Aorta (tissue), 5 donors: ENCODE data around the gene MAGEA9. TPM values are rescaled to one million over a fixed set of nuclear protein-coding genes. Genes with fewer than 3 reads are reported as not detected.
A peak's percentile ranks its signal among the peaks of the same experiment; 100 is the strongest.
"Not testable (repeated sequence)": the region's sequence is repeated elsewhere in the genome, so short reads cannot be mapped to it uniquely, and the experiment has no call there.

Experiments used
- ATAC-seq: fragments of 200-7000 bp; cut with Tn5 transposase; one replicate; pipeline ENCODE4 v1.9.1; 2022; ENCODE audit warnings: moderate library complexity; ENCODE audit not compliant: low FRiP score
- DNase-seq, 2 donors: peaks; one replicate each; pipeline ENCODE4 v3.0.0-alpha.2; 2020
- H3K27ac ChIP-seq, 2 donors: one replicate each; pipeline ENCODE4 v1.5.1; 2013; ENCODE audit warnings: low read length in 2 of 2, mild to moderate bottlenecking in 2 of 2, moderate library complexity in 2 of 2, control low read depth in 1 of 2, inconsistent platforms in 1 of 2, low read depth in 1 of 2
- H3K27me3 ChIP-seq, 2 donors: one replicate each; pipeline ENCODE4 v1.6.1; 2013; ENCODE audit warnings: control low read depth in 1 of 2, low read length in 1 of 2, mild to moderate bottlenecking in 1 of 2, moderate library complexity in 1 of 2; ENCODE audit not compliant: insufficient read depth in 2 of 2, control insufficient read depth in 1 of 2
- H3K36me3 ChIP-seq, 2 donors: one replicate each; pipeline ENCODE4 v1.6.1; 2013; ENCODE audit warnings: control low read depth in 1 of 2, low read length in 1 of 2, mild to moderate bottlenecking in 1 of 2; ENCODE audit not compliant: insufficient read depth in 2 of 2, control insufficient read depth in 1 of 2
- H3K4me1 ChIP-seq, 2 donors: one replicate each; pipeline ENCODE4 v1.6.1; 2013; ENCODE audit warnings: low read length in 2 of 2, control low read depth in 1 of 2, mild to moderate bottlenecking in 1 of 2, moderate library complexity in 1 of 2; ENCODE audit not compliant: insufficient read depth in 2 of 2, control insufficient read depth in 1 of 2
- H3K4me3 ChIP-seq, 2 donors: one replicate each; pipeline ENCODE4 v1.5.1; 2013; ENCODE audit warnings: low read length in 2 of 2, control low read depth in 1 of 2, mild to moderate bottlenecking in 1 of 2
- H3K9me3 ChIP-seq: one replicate; pipeline ENCODE4 v1.6.1; 2013; ENCODE audit warnings: mild to moderate bottlenecking, low read length; ENCODE audit not compliant: control insufficient read depth
- WGBS, 2 donors: extraction: QIAGEN DNeasy Blood & Tissue Kit; methylation state at CpG; one replicate each; pipeline ENCODE4 v1.1.7; 2013; 5-methylcytosine and 5-hydroxymethylcytosine counted together
- intact Hi-C, 2 donors: fragments of 100-400 bp; cut with DNase I; formaldehyde crosslinking; loops; one replicate each; pipeline versions ENCODE4 v1.14.2 to v1.15.0; 2022
- long read RNA-seq, 2 donors: library from polyadenylated mRNA; unstranded; transcript quantifications; one replicate each; pipeline ENCODE4 v2.0.0, GENCODE V29; 2020 to 2021
- polyA plus RNA-seq, 2 donors: library from polyadenylated mRNA; stranded (reverse); fragments of 200-250 nt; gene quantifications; one replicate each; pipeline ENCODE4 v1.2.3, GENCODE V29; 2013
- total RNA-seq, 2 donors: library from RNA; stranded (reverse); fragmentation: NEBNext Ultra II Directional; extraction: Animal tissue kit (Norgen Biotek cat#: 25700); gene quantifications; one replicate each; pipeline ENCODE4 v1.2.1, GENCODE V29; 2021
- donor health status: healthy with polysubstance abuse.
- donor health status: Bipolar disorder and iron deficiency.
- donor health status: DM: no; HTN: no; CAD: no.
- donor health status: DM: no; HTN: no; CAD: no.
- donor health status: DM: yes; HTN: yes; CAD: no.

Gene MAGEA9, protein sequence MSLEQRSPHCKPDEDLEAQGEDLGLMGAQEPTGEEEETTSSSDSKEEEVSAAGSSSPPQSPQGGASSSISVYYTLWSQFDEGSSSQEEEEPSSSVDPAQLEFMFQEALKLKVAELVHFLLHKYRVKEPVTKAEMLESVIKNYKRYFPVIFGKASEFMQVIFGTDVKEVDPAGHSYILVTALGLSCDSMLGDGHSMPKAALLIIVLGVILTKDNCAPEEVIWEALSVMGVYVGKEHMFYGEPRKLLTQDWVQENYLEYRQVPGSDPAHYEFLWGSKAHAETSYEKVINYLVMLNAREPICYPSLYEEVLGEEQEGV
- total RNA-seq (not detected), polyA plus RNA-seq (not detected)
- long read RNA-seq, donor 1: 0 reads
- long read RNA-seq, donor 2: 0 reads

DNA sequence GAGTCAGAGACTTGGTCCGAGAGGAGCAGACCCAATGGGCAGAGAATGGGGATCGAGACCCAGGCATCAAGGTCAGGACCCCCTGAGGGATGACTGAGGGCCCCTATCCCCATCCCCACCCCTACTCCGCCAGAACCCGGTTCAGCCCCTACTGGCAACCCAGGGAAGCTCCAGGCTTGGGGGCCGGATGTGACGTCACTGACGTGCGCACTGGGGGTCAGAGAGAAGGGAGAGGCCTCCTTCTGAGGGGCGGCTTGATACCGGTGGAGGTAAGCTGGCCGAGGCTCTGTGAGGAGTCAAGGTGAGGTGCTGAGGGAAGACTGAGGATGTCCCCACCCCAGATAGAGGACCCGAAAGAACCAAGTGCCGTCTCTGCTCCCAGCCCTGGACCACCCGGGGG, at the start of gene MAGEA9:
MAGEA9 (plus strand) TSS at position 204 of the 400 bp plus-strand sequence. CDS start 4,281 bp downstream, outside the sequence.
- H3K9me3 ChIP-seq, H3K27ac ChIP-seq, H3K4me1 ChIP-seq, H3K27me3 ChIP-seq, H3K4me3 ChIP-seq, intact Hi-C loops, H3K36me3 ChIP-seq, ATAC-seq, DNase-seq: not testable (repeated sequence)
- WGBS, 2 donors: no CpG with 5 or more reads among the region's 14 CpGs

DNA sequence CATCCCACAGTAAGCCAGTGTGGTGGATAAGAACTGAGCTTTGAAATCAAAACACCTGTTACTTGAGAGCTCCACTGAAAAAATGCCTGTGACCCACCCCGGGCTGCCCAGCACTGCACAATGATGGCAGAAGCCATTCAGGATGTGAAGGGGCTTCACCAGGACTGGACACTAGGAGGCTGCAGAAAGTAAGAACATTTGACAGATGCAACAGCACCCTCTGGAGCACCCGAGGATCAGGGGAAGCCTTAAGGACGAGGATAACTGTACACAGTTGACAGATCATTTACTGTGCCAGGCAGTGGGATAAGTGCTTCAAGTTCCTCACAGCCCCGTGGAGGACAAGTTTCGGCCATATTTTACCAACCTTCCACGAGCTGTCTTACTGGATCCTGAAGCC, 39.5 kb upstream of the MAGEA9 start:
- H3K36me3 ChIP-seq, H3K4me1 ChIP-seq, ATAC-seq, H3K4me3 ChIP-seq, DNase-seq, H3K27ac ChIP-seq, H3K27me3 ChIP-seq, H3K9me3 ChIP-seq, intact Hi-C loops: not testable (repeated sequence)
- no CpG with 5 or more reads among the region's 6 CpGs for WGBS, 2 donors

DNA sequence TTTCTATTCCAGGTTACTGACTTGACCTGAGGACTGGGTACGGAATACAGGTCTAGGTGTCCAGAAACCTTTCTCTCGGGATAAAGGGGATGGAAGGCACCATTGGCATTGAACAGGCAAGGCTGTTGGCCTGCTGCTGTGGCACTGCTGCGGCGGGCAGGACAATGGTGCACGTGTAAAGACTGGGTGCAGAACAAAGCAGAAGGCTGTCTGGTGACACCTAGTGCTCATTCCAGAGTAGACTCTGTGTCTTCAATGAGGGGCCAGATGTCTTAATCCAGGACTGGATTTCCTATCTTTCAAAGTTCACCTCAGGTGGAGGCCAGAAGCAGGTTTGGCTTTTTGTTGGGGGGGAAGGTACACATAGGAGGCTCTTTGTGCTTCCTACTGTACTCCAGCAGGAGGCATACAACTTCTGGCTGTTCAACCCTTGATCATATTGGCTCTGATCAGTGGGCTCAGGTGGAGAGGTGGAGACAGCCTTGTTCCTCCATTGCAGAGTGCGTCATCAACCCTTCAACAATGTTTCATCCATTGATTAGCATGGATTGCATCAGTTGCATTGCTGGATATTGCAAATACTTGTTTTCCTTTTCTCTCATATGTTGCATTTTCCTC, 35.2 kb upstream of the MAGEA9 start:
- H3K27ac ChIP-seq, H3K27me3 ChIP-seq, DNase-seq, ATAC-seq, H3K4me3 ChIP-seq, H3K36me3 ChIP-seq, H3K9me3 ChIP-seq, intact Hi-C loops, H3K4me1 ChIP-seq: not testable (repeated sequence)
- 58 to 84% methylated on average over 2 of the region's 6 CpGs for WGBS, 2 donors

DNA sequence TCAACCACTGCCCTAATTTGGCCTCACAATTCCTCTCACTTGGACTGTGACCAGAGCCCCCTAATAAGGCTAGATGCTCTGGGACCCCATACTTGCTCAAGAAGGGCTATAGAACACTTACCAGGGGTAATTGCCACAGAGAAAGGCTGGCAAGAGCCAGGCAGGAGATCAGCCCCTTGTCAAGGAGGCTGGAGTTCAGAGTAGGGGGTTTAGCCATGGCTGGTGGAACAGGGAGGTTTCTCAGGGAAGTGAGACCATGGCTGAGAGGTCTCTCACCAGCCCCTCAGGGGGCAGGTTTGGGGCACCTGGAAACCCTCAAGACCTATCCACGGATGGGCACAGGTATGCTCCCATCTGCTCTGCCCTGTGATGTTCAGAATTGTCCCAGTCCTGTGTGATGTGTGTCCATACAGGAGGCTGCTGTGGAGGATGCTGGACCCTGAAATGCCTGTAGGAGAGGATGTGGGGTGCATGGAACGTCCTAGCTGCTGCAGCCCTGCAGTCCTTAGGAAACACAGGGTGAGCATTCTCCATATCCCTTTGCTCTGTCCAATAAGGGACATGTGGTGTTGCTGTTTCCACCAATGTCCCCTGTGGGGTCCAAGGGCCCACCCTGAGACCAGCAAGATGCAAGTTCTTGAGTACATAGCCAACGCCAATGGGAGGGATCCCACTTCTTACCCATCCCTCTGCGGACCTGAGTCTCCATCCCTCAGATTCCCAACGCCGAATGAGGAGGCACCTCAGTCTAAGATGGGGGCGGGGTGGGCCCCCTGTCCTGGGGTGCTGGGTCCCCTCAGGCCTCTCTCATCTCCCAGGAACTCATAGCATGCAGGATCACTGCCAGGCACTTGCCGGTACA, 24.3 kb upstream of the MAGEA9 start:
- DNase-seq (peak in 1 of 2 donors; percentile 28), ATAC-seq (no peak)
- 80 to 85% methylated on average over 8 of the region's 8 CpGs for WGBS, 2 donors
- Histone ChIP-seq H3K27me3 (no peaks in the 10 kb centered on the region), H3K4me1 (no peaks in the 10 kb centered on the region), H3K9me3 (no peaks in the 10 kb centered on the region), H3K4me3 (no peak overlapping the region), H3K36me3 (no peaks in the 10 kb centered on the region), H3K27ac (no peak overlapping the region)
- intact Hi-C loops: no loop called here

DNA sequence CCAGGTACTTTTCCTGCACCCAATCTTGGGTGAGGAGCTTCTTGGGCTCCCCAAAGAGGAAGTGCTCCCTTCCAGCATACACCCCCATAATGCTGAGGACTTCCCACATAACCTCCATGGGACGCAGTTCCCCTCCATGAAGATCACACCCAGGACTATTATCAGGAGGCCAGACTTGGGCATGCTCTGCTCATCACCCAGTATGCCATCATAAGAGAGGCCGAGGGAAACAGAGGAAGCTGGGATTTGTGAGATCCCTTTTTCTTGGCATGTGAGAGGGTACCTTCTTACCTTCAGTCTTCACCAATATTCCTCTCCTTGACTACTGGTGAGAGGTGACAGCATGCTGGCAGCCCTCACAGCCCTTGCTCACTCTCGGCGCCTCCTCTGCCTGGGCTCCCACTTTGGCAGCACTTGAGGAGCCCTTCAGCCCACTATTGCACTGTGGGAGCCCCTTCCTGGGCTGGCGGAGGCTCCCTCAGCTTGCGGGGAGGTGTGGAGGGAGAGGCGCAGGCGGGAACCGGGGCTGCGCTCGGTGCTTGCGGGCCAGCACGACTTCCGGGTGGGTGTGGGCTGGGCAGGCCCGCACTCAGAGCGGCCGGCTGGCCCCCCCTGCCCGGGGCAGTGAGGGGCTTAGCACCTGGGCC, 23.5 kb upstream of the MAGEA9 start:
- Histone ChIP-seq H3K27ac (no peak overlapping the region), H3K9me3 (no peaks in the 10 kb centered on the region), H3K4me3 (no peak overlapping the region), H3K27me3 (no peaks in the 10 kb centered on the region), H3K4me1 (no peaks in the 10 kb centered on the region), H3K36me3 (no peaks in the 10 kb centered on the region)
- WGBS, 2 donors: 92 to 95% methylated on average over 17 to 18 of the region's 18 CpGs
- intact Hi-C loops: no loop called here
- DNase-seq: peak in 1 of 2 donors; percentile 64
- no peak for ATAC-seq

DNA sequence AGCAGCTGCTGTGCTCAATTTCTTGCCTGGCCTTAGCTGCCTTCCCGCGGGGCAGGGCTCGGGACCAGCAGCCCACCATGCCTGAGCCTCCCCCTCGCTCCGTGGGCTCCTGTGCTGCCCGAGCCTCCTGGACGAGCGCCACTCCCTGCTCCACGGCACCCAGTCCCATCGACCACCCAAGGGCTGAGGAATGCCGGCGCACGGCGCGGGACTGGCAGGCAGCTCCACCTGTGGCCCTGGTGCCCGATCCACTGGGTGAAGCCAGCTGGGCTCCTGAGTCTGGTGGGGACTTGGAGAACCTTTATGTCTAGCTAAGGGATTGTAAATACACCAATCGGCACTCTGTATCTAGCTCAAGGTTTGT, 23.0 kb upstream of the MAGEA9 start:
- DNase-seq: peak in 1 of 2 donors; percentile 64
- intact Hi-C loops: not testable (repeated sequence)
- WGBS, 2 donors: 86 to 90% methylated on average over 10 to 16 of the region's 17 CpGs

DNA sequence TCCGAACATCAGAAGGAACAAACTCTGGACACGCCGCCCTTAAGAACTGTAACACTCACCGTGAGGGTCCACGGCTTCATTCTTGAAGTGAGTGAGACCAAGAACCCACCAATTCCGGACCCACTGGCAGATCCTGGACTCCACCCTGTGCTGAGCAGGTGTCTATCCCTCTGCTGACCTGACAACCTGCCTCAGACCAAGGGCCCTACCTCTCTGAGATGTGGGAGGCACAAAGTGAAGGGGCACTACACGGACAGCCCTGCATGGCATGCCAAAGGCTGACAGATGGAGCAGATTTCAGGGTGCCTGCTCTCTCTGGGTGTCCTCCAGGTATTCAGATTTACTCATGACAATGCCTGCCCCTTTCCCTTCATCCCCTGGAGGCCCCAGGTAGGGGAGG, 21.9 kb upstream of the MAGEA9 start:
- H3K27ac ChIP-seq: no peak overlapping the region
- DNase-seq (peak in 1 of 2 donors; percentile 54), ATAC-seq (no peak)
- no peaks in the 10 kb centered on the region for H3K9me3 ChIP-seq
- WGBS, 2 donors: 77 to 90% methylated on average over 7 of the region's 7 CpGs
- H3K4me1 ChIP-seq: no peaks in the 10 kb centered on the region
- H3K27me3 ChIP-seq: no peaks in the 10 kb centered on the region
- H3K36me3 ChIP-seq: no peaks in the 10 kb centered on the region
- intact Hi-C loops: loop anchor here in 1 of 2 donors (10.0 kb wide), 1 partner anchor 75 kb away; no protein-coding TSS in a partner anchor
- H3K4me3 ChIP-seq: no peak overlapping the region

More for the DNA sequence above, 23.0 kb upstream of the MAGEA9 start:
- H3K27ac ChIP-seq, H3K4me3 ChIP-seq, ATAC-seq, H3K27me3 ChIP-seq, H3K36me3 ChIP-seq, H3K4me1 ChIP-seq, H3K9me3 ChIP-seq: not testable (repeated sequence)

DNA sequence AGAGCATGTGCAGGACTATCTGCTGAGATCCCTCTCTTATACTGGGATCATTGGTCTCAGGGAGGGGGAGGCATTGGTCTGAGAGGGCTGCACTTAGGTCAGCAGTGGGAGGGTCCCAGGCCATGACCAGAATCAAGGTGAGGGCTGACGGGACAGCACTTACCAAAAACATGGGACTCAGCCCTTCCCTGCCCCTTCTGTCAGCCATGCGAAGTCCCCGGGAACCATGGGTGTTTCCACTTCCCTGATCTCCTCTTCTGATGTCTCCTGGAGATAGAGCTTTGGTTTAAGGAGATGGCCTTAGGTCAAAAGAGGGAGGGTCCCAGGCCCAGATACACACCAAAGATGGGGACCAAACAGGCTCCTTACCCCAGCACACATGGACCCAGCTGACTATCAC, 20.8 kb upstream of the MAGEA9 start:
- 88 to 89% methylated on average over 3 of the region's 3 CpGs for WGBS, 2 donors
- intact Hi-C loops: loop anchor here in 1 of 2 donors (10.0 kb wide), 1 partner anchor 76 kb away; no protein-coding TSS in a partner anchor
- Histone ChIP-seq H3K27me3 (no peaks in the 10 kb centered on the region), H3K9me3 (no peaks in the 10 kb centered on the region), H3K27ac (no peak overlapping the region), H3K4me3 (no peak overlapping the region), H3K36me3 (no peaks in the 10 kb centered on the region), H3K4me1 (no peaks in the 10 kb centered on the region)
- ATAC-seq: no peak
- peak in 1 of 2 donors; percentile 26 for DNase-seq
